Gastrocnemius medialis (tissue), 4 donors: ENCODE data around the gene GRAMD2B. TPM values are rescaled to one million over a fixed set of nuclear protein-coding genes. Genes with fewer than 3 reads are reported as not detected.

ENCODE experiments used
- ATAC-seq, 2 donors: fragments of 150-250 bp; one replicate each; pipeline ENCODE4 v1.9.1; 2016
- DNase-seq, 2 donors: peaks; one replicate each; pipeline ENCODE4 v3.0.0-alpha.2; 2019
- H3K27ac ChIP-seq, 4 donors: fragments of 200-600 bp; sonication (generic); 1 replicate in 1 of 4; 2 replicates in 3 of 4; pipeline ENCODE4 v1.5.1; 2016 to 2018; ENCODE audit warnings: mild to moderate bottlenecking in 2 of 4, moderate library complexity in 1 of 4
- H3K27me3 ChIP-seq, 3 donors: fragments of 200-600 bp; sonication (generic) in 2 of 3; 1 replicate in 1 of 3; 2 replicates in 2 of 3; pipeline versions ENCODE4 v1.5.1 to v1.6.0; 2016 to 2019; ENCODE audit warnings: mild to moderate bottlenecking in 1 of 3, moderate library complexity in 1 of 3
- H3K36me3 ChIP-seq, 2 donors: fragments of 200-600 bp; sonication (generic) in 1 of 2; one replicate each; pipeline ENCODE4 v1.5.1; 2017 to 2018
- H3K4me1 ChIP-seq, 2 donors: fragments of 200-600 bp; sonication (generic) in 1 of 2; one replicate each; pipeline ENCODE4 v1.5.1; 2016 to 2017; ENCODE audit warnings: mild to moderate bottlenecking in 2 of 2
- H3K4me3 ChIP-seq, 4 donors: fragments of 200-600 bp; sonication (generic) in 3 of 4; 1 replicate in 1 of 4; 2 replicates in 3 of 4; pipeline ENCODE4 v1.5.1; 2016 to 2019; ENCODE audit warnings: mild to moderate bottlenecking in 2 of 4
- H3K9me3 ChIP-seq, 3 donors: fragments of 200-600 bp; sonication (generic) in 2 of 3; 1 replicate in 1 of 3; 2 replicates in 2 of 3; pipeline ENCODE4 v1.5.1; 2016 to 2019
- CTCF ChIP-seq, 5 experiments: fragments of 450-650 bp in 3 of 5; fragments of 200-600 bp in 2 of 5; sonication (generic) in 2 of 5; IDR thresholded peaks in 4 of 5; conservative IDR thresholded peaks in 1 of 5; 1 replicate in 4 of 5; 2 replicates in 1 of 5; pipeline ENCODE4 v1.5.1; 2016 to 2019; ENCODE audit warnings: antibody characterized with exemption in 5 of 5, mild to moderate bottlenecking in 3 of 5, moderate library complexity in 3 of 5
- POLR2A ChIP-seq, 2 donors: fragments of 450-650 bp; IDR thresholded peaks; one replicate each; pipeline ENCODE4 v1.6.1; 2017; ENCODE audit warnings: antibody characterized with exemption in 2 of 2, mild to moderate bottlenecking in 2 of 2, moderate library complexity in 2 of 2
- in situ Hi-C, 4 donors: fragments of 200-750 bp; cut with MboI; loops; one replicate each; pipeline versions ENCODE4 v1.15.0 to v1.8.0; 2017; ENCODE audit warnings: low sequenced_read_pairs in 4 of 4
- intact Hi-C: fragments of 100-400 bp; cut with DNase I; formaldehyde crosslinking; loops from one replicate; pipeline ENCODE4 v1.15.1; 2023; ENCODE audit warnings: low total_unique reads
- total RNA-seq, 4 donors: library from RNA; depleted of rRNA; stranded (reverse); fragments of >200 nt; gene quantifications; one replicate each; pipeline versions ENCODE4 v1.1.0 to v1.2.3, GENCODE V29; 2016

GRAMD2B gene
- total RNA-seq, 4 donors from 2014 or later: 4.6 to 10.4 (median 8.9) TPM

GRCh38 chr5:126512451-126512850 is 89.2 kb downstream of the GRAMD2B start:
- intact Hi-C loops: no loop called here
- peaks cover 0 to 7% of the 10 kb centered on the region in 2 donors for H3K4me1 ChIP-seq
- no peaks in the 10 kb centered on the region for H3K9me3 ChIP-seq
- H3K36me3 ChIP-seq: no peaks in the 10 kb centered on the region
- H3K27ac ChIP-seq: no peak overlapping the region
- in situ Hi-C loops: no loop called here
- H3K27me3 ChIP-seq: no peaks in the 10 kb centered on the region
- DNase-seq (no peak), ATAC-seq (no peak)
- H3K4me3 ChIP-seq: no peak overlapping the region
- no peak for TF ChIP-seq POLR2A (IDR thresholded peaks at IDR 0.05)
- no peak for TF ChIP-seq CTCF (IDR thresholded peaks at IDR 0.05 in 4 of 5, conservative IDR thresholded peaks at IDR 0.05 in 1 of 5)

GRCh38 chr5:126513302-126513701 is 90.1 kb downstream of the GRAMD2B start:
- Histone ChIP-seq H3K36me3 (no peaks in the 10 kb centered on the region), H3K27me3 (no peaks in the 10 kb centered on the region), H3K4me1 (peaks cover 0 to 7% of the 10 kb centered on the region in 2 donors), H3K9me3 (no peaks in the 10 kb centered on the region), H3K27ac (peak overlapping the region in 2 of 4 donors; percentile 37 to 44), H3K4me3 (no peak overlapping the region)
- DNase-seq (no peak), ATAC-seq (no peak)
- in situ Hi-C loops (no loop called here), intact Hi-C loops (no loop called here)
- TF ChIP-seq CTCF (IDR thresholded peaks at IDR 0.05 in 4 of 5, conservative IDR thresholded peaks at IDR 0.05 in 1 of 5) (no peak), POLR2A (IDR thresholded peaks at IDR 0.05) (no peak)

- TF ChIP-seq POLR2A (IDR thresholded peaks at IDR 0.05): no peak
- no peak for TF ChIP-seq CTCF (IDR thresholded peaks at IDR 0.05 in 4 of 5, conservative IDR thresholded peaks at IDR 0.05 in 1 of 5)
- intact Hi-C loops: no loop called here
- no peaks in the 10 kb centered on the region for H3K36me3 ChIP-seq
- H3K9me3 ChIP-seq: no peaks in the 10 kb centered on the region
- no peaks in the 10 kb centered on the region for H3K27me3 ChIP-seq
- H3K4me3 ChIP-seq: no peak overlapping the region
- DNase-seq: no peak
- H3K27ac ChIP-seq: peak overlapping the region in 2 of 4 donors; percentile 37 to 44
- in situ Hi-C loops: no loop called here
- no peak for ATAC-seq
- H3K4me1 ChIP-seq: peaks cover 0 to 7% of the 10 kb centered on the region in 2 donors
These were observed 90.5 kb downstream of the GRAMD2B start for GRCh38 chr5:126513703-126514102.

GRCh38 chr5:126514131-126514557 is 90.9 kb downstream of the GRAMD2B start:
- ATAC-seq: no peak
- in situ Hi-C loops: no loop called here
- no peak for DNase-seq
- H3K4me3 ChIP-seq: no peak overlapping the region
- peak overlapping the region in 1 of 4 donors; percentile 44 for H3K27ac ChIP-seq
- peaks cover 0 to 7% of the 10 kb centered on the region in 2 donors for H3K4me1 ChIP-seq
- no peaks in the 10 kb centered on the region for H3K27me3 ChIP-seq
- TF ChIP-seq CTCF (IDR thresholded peaks at IDR 0.05 in 4 of 5, conservative IDR thresholded peaks at IDR 0.05 in 1 of 5) (no peak), POLR2A (IDR thresholded peaks at IDR 0.05) (no peak)
- H3K9me3 ChIP-seq: no peaks in the 10 kb centered on the region
- no peaks in the 10 kb centered on the region for H3K36me3 ChIP-seq
- intact Hi-C loops: no loop called here

GRCh38 chr5:126514558-126515141 is 91.4 kb downstream of the GRAMD2B start:
- Histone ChIP-seq H3K36me3 (no peaks in the 10 kb centered on the region), H3K4me3 (no peak overlapping the region), H3K4me1 (peaks cover 0 to 11% of the 10 kb centered on the region in 2 donors), H3K27ac (no peak overlapping the region), H3K9me3 (no peaks in the 10 kb centered on the region), H3K27me3 (no peaks in the 10 kb centered on the region)
- TF ChIP-seq POLR2A (IDR thresholded peaks at IDR 0.05) (no peak), CTCF (IDR thresholded peaks at IDR 0.05 in 4 of 5, conservative IDR thresholded peaks at IDR 0.05 in 1 of 5) (no peak)
- DNase-seq (no peak), ATAC-seq (no peak)
- intact Hi-C loops (no loop called here), in situ Hi-C loops (no loop called here)
